ENCODE data around the gene CDC42BPA. TPM values are rescaled to one million over a fixed set of nuclear protein-coding genes. Genes with fewer than 3 reads are reported as not detected.
A peak's percentile ranks its signal among the peaks of the same experiment; 100 is the strongest.

CDC42BPA gene
- total RNA-seq, 2 donors from 2014 or later, result 30.0 to 34.3 TPM

DNA sequence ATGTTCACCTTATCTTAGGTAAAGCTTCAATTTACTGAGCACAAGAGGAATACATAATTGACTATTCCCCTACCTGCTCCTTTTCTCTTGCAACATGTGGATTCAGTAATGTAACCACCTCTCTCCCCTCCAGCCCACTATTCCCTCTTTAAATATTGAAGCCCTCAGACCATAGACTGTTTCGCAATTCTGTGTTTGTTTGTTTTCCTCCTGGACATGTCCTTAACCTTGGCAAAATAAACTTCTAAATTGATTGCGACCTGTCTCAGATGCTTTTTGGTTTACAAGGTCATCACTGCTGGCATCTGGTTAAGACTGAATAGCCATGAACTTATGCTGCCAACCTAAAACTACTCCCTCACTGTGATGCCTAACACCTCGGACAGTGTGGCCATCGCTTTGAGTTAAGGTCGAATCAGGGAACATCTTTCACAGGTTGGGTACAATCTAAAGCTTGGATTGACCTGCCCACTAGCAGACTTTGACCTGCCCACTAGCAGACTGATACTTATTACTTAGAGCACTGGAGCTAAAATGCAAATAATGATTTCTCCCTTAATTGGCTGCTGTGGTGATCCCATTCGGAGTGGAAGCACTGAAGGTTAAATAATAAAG lies 10.2 kb upstream of the CDC42BPA start:
- Histone ChIP-seq H3K27me3 (ENCODE audit: control insufficient read depth, insufficient read depth, low read length, poor library complexity, severe bottlenecking) (no peaks in the 10 kb centered on the region), H3K27ac (ENCODE audit: low read depth, low read length) (no peak overlapping the region), H3K4me1 (ENCODE audit: control insufficient read depth, insufficient read depth, low read length) (peaks cover 9% of the 10 kb centered on the region), H3K9ac (ENCODE audit: extremely low read depth, low read length, poor library complexity, severe bottlenecking) (no peak overlapping the region), H3K4me3 (ENCODE audit: low read length) (peak overlapping the region; percentile 20), H3K36me3 (ENCODE audit: control insufficient read depth, insufficient read depth, low read length) (no peaks in the 10 kb centered on the region), H3K9me3 (ENCODE audit: control insufficient read depth, low read length) (peaks cover 9% of the 10 kb centered on the region)
- H3K9me3 Mint-ChIP-seq, result peaks cover 16% of the 10 kb centered on the region
- H3K4me3 Mint-ChIP-seq, result no peak overlapping the region
- H3K27me3 Mint-ChIP-seq (ENCODE audit: insufficient read depth), result peaks cover 1% of the 10 kb centered on the region
- TF ChIP-seq, protein P1, sequence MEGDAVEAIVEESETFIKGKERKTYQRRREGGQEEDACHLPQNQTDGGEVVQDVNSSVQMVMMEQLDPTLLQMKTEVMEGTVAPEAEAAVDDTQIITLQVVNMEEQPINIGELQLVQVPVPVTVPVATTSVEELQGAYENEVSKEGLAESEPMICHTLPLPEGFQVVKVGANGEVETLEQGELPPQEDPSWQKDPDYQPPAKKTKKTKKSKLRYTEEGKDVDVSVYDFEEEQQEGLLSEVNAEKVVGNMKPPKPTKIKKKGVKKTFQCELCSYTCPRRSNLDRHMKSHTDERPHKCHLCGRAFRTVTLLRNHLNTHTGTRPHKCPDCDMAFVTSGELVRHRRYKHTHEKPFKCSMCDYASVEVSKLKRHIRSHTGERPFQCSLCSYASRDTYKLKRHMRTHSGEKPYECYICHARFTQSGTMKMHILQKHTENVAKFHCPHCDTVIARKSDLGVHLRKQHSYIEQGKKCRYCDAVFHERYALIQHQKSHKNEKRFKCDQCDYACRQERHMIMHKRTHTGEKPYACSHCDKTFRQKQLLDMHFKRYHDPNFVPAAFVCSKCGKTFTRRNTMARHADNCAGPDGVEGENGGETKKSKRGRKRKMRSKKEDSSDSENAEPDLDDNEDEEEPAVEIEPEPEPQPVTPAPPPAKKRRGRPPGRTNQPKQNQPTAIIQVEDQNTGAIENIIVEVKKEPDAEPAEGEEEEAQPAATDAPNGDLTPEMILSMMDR (conservative IDR thresholded peaks at IDR 0.05), result no peak
- 84 to 88% methylated on average over 5 to 6 of the region's 6 CpGs for WGBS, 2 experiments (ENCODE audit: insufficient coverage in 1 of 2, insufficient read length in 1 of 2)
- no peak for DNase-seq
- H3K36me3 Mint-ChIP-seq (ENCODE audit: low read depth), result peaks cover 1% of the 10 kb centered on the region
- no peak overlapping the region for H3K27ac Mint-ChIP-seq
- peaks cover 23% of the 10 kb centered on the region for H3K4me1 Mint-ChIP-seq

DNA sequence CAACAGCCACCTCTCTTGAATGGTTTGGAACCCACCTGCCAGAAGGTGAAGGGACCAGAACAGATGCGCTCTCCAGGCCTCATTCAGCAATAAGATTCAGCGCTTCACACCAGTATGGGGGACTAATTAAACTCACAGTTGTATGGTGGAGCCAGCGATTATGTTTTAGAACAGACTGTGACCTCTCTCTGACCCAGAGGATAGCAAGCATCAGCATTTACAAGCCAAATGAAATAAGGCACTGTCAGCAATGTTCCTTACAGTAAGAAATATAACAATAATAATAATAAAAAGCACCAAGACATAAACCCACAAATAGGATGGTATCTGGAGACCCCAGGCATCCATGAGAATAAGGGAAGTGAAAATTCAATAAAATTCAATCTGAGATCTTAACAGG lies 6.9 kb upstream of the CDC42BPA start:
- no peak overlapping the region for H3K4me3 ChIP-seq (ENCODE audit: low read length)
- peaks cover 20% of the 10 kb centered on the region for H3K4me1 Mint-ChIP-seq
- no peaks in the 10 kb centered on the region for H3K36me3 ChIP-seq (ENCODE audit: control insufficient read depth, insufficient read depth, low read length)
- H3K9me3 ChIP-seq (ENCODE audit: control insufficient read depth, low read length), result no peaks in the 10 kb centered on the region
- no peak for DNase-seq
- H3K4me3 Mint-ChIP-seq, result no peak overlapping the region
- H3K27ac ChIP-seq (ENCODE audit: low read depth, low read length), result no peak overlapping the region
- peaks cover 9% of the 10 kb centered on the region for H3K4me1 ChIP-seq (ENCODE audit: control insufficient read depth, insufficient read depth, low read length)
- 94 to 100% methylated on average over 1 to 3 of the region's 3 CpGs for WGBS, 2 experiments (ENCODE audit: insufficient coverage in 1 of 2, insufficient read length in 1 of 2)
- H3K27ac Mint-ChIP-seq, result no peak overlapping the region
- no peaks in the 10 kb centered on the region for H3K36me3 Mint-ChIP-seq (ENCODE audit: low read depth)
- no peaks in the 10 kb centered on the region for H3K27me3 ChIP-seq (ENCODE audit: control insufficient read depth, insufficient read depth, low read length, poor library complexity, severe bottlenecking)
- peaks cover 2% of the 10 kb centered on the region for H3K27me3 Mint-ChIP-seq (ENCODE audit: insufficient read depth)
- TF ChIP-seq, protein P1 (conservative IDR thresholded peaks at IDR 0.05), result no peak
- H3K9ac ChIP-seq (ENCODE audit: extremely low read depth, low read length, poor library complexity, severe bottlenecking), result no peak overlapping the region
- peaks cover 4% of the 10 kb centered on the region for H3K9me3 Mint-ChIP-seq

DNA sequence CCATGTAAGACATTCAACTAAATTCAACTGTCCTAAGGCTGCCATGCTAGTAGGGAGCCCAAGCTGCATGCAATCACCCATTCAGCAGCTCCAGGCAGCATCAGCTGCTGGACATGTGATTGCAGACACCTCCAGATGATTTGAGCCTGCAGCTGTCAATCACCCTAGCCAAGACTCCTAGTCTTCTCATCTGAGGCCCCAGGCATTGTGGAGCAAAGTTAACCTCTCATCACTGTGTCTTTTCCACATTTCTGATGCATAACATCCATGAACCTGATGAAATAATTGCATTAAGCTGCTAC lies 5.6 kb upstream of the CDC42BPA start:
- DNase-seq, result no peak
- Mint-ChIP-seq H3K36me3 (ENCODE audit: low read depth) (no peaks in the 10 kb centered on the region), H3K9me3 (peaks cover 4% of the 10 kb centered on the region), H3K4me3 (no peak overlapping the region), H3K27me3 (ENCODE audit: insufficient read depth) (peaks cover 2% of the 10 kb centered on the region), H3K27ac (no peak overlapping the region), H3K4me1 (peaks cover 19% of the 10 kb centered on the region)
- H3K27ac ChIP-seq (ENCODE audit: low read depth, low read length), result no peak overlapping the region
- H3K36me3 ChIP-seq (ENCODE audit: control insufficient read depth, insufficient read depth, low read length), result no peaks in the 10 kb centered on the region
- H3K9ac ChIP-seq (ENCODE audit: extremely low read depth, low read length, poor library complexity, severe bottlenecking), result no peak overlapping the region
- H3K27me3 ChIP-seq (ENCODE audit: control insufficient read depth, insufficient read depth, low read length, poor library complexity, severe bottlenecking), result no peaks in the 10 kb centered on the region
- H3K4me1 ChIP-seq (ENCODE audit: control insufficient read depth, insufficient read depth, low read length), result peaks cover 9% of the 10 kb centered on the region
- no peaks in the 10 kb centered on the region for H3K9me3 ChIP-seq (ENCODE audit: control insufficient read depth, low read length)
- TF ChIP-seq, protein P1 (conservative IDR thresholded peaks at IDR 0.05), result no peak
- no peak overlapping the region for H3K4me3 ChIP-seq (ENCODE audit: low read length)
